Rectal smooth muscle tissue (tissue), 1 donor: ENCODE measurements around the gene CPLX4.

Experiments
- H3K27ac ChIP-seq: one replicate; pipeline ENCODE4 v1.7.0; 2013; ENCODE audit warnings: low read depth, low read length, inconsistent platforms
- H3K27me3 ChIP-seq: one replicate; pipeline ENCODE4 v1.7.0; 2013; ENCODE audit warnings: low read length; ENCODE audit not compliant: control insufficient read depth, insufficient read depth
- H3K36me3 ChIP-seq: one replicate; pipeline ENCODE4 v1.7.0; 2013; ENCODE audit warnings: low read length; ENCODE audit not compliant: control insufficient read depth, insufficient read depth
- H3K4me1 ChIP-seq: one replicate; pipeline ENCODE4 v1.7.0; 2013; ENCODE audit warnings: low read length; ENCODE audit not compliant: control insufficient read depth, insufficient read depth
- H3K4me3 ChIP-seq: one replicate; pipeline ENCODE4 v1.7.0; 2013; ENCODE audit warnings: low read length
- H3K9ac ChIP-seq: one replicate; pipeline ENCODE4 v1.7.0; 2013; ENCODE audit warnings: low read length

CPLX4 gene

DNA sequence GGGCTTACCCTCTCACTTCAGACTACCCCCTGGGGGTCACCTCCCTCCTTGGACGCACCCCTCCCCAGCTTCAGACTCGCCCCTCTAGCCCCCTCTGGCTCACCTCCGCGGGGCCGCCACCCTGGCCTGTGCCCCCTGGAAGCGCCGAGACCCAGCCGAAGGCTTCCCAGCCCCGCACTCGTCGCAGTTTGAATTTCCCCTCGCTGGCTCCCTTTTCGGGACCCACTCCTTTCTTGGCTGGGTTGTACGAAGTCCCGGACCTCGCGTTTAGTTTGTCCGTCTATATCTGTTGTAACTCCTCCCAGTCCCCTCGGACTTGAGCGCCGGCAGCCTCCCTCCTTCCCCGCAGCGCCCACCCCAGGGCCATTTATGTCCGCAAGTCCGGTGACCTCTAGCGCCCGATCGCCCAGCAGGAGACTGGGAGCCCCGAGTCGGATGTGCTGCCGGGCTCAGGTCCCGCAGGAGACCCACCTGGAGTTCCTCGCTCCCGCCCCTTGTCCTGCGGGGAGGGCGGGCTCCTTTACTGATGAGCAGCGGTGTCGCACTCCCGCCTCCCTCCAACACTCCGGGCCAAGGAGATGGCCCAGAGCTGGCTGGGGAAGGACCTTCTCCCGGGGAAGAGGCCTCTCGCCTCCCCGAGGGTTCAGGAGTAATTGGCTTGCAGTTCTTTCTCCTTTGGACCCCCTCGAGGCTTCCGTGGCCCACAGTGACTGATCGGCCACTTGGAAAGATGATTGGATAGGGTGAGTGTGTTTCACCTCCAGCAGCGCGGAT, 44.5 kb downstream of the CPLX4 start:
- Histone ChIP-seq H3K36me3 (no peaks in the 10 kb centered on the region), H3K9ac (no peak overlapping the region), H3K27me3 (peaks cover 48% of the 10 kb centered on the region), H3K4me1 (no peaks in the 10 kb centered on the region), H3K27ac (no peak overlapping the region), H3K4me3 (peak overlapping the region; percentile 45)

DNA sequence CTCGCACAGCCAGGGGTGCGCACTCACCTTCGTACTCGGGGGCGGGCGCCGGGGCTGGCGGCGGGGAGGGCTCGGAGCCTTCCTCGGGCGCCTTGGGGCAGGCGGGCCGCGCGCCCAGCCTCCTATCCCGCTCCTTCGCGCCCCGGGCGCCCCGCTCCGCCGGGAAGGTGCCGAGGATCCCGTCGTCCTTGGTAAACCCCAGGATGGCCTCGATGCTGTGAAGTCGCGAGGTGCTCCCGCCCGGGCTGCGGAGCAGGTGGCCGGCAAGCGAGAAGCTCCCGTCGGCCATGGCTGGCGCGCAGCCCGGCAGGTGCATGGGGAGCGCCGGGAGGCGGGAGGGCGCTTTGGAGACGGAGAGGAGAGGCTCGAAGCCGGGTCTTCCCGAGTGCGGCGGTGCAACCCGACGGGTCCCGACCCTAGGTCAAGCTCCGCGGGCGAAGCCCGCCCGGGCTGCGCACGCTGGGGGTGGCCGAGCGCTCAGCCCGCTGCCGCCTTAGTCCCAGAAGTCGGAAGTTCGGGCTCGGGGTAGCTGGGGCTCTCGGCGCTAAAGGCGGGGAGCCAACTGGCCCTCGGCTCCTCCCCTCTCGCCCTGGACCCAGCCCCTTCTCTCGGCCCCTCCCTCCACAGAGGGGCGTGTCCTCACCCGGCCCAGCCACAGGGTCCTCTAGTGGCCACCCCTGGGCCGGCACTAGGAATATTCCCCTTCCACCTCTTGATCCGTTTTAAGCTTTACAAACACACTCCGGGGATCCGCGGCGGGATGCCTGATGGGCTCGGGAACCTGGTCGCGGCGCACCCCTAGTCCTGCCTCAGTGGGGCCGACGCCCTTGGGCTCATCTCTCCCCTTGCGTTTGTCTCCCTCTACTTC, 45.3 kb downstream of the CPLX4 start, which contains the start of gene RAX:
Gene RAX (minus strand): TSS at position 564 of the 868 bp plus-strand sequence. CDS start 248 bp downstream, at position 316.
- Histone ChIP-seq H3K4me1 (no peaks in the 10 kb centered on the region), H3K27me3 (peaks cover 54% of the 10 kb centered on the region), H3K4me3 (peak within 1 kb of the TSS; percentile 45), H3K9ac (no peak within 1 kb of the TSS), H3K36me3 (no peaks in the 10 kb centered on the region), H3K27ac (no peak within 1 kb of the TSS)

DNA sequence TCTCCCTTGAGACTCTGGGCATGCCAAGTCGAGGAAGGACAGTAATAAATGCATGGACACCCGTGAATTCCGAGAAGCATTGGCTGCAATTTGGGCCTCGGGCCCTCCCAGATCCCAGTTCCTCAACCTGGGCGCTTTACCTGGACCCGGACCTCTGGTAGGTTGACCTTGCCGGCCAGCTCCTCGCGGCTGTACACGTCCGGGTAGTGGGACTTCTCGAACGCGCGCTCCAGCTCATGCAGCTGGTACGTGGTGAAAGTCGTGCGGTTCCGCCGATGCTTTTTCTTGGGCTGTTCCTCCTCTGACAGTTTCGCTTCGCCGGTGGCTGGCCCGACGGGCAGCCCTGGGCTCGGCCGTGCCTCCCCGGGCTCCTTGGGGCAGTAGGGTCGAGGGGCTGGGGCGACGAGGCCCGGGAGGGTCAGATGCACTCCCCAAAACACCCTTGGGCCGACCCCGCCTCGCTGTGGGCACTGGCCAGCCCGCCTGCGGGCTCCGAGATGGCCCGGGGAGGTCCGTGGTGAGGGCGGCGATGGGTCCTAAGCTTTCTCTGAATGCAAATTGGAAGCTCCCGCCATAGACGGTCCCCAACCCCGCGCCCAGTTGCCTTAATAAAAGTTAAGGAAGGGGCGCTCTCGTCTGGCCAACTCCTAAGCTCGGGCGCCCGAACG, 46.1 kb downstream of the CPLX4 start:
- H3K4me3 ChIP-seq = peak overlapping the region; percentile 41
- H3K9ac ChIP-seq = no peak overlapping the region
- no peaks in the 10 kb centered on the region for H3K36me3 ChIP-seq
- peaks cover 58% of the 10 kb centered on the region for H3K27me3 ChIP-seq
- no peak overlapping the region for H3K27ac ChIP-seq
- H3K4me1 ChIP-seq = no peaks in the 10 kb centered on the region

DNA sequence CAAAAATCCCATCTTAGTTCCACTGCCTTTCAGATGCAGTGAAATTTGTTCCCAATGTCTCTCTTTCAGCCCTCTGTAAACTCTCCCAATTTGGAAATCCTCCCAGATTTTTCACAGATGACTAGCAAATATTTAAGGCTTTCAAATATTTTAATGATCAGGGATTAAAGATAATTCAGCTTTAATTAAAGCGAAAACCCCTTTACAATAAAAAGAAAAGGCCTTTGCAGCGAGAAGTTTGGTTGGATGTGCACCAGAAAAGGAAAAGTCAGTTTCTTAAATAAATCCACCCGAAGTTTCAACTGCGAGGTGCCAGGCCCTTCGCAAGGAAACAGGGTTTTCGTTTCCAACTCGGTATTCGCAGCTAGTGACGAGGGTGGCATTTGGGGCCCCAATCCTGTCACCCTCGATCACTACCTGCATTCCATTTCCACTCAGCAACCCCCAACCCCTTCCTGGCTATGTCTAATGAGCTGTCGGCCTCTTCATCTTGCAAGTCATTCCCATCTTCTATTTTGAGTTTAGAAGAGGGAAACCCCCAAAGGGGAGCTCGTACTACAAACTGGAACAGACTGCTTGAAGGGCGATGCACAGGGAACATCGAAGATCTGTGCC, 46.7 kb downstream of the CPLX4 start:
- Histone ChIP-seq H3K4me3 (no peak overlapping the region), H3K4me1 (no peaks in the 10 kb centered on the region), H3K27ac (no peak overlapping the region), H3K9ac (no peak overlapping the region), H3K36me3 (no peaks in the 10 kb centered on the region), H3K27me3 (peaks cover 64% of the 10 kb centered on the region)

DNA sequence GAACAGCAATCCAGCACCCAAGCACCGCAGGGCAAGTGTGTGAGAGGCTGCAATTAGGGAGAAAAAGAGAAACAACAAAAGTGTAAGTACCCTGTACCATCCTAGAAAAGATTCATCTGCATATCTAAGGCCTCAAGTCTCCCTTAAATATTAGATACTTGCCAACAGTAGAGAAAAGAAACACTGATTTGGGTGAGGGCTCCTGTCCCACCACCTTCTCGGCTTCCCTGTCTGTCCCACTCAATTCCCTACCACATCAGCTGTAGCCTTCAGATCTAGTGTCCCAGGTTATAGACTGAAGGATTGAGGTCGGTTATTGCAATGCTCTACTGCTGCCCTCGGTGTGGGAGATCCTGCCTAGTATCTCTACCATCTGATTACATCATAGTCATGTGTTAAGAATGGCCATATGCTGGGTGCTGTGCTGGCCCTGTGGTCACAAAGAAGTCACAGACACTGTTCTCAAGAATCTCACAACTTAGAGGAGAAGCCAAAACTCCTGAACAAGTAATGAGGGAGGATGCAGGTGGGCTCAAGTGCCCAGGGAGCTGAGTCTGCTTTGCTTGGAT, 47.7 kb downstream of the CPLX4 start:
- Histone ChIP-seq H3K9ac (no peak overlapping the region), H3K27ac (no peak overlapping the region), H3K4me3 (no peak overlapping the region), H3K36me3 (no peaks in the 10 kb centered on the region), H3K4me1 (no peaks in the 10 kb centered on the region), H3K27me3 (peaks cover 65% of the 10 kb centered on the region)

DNA sequence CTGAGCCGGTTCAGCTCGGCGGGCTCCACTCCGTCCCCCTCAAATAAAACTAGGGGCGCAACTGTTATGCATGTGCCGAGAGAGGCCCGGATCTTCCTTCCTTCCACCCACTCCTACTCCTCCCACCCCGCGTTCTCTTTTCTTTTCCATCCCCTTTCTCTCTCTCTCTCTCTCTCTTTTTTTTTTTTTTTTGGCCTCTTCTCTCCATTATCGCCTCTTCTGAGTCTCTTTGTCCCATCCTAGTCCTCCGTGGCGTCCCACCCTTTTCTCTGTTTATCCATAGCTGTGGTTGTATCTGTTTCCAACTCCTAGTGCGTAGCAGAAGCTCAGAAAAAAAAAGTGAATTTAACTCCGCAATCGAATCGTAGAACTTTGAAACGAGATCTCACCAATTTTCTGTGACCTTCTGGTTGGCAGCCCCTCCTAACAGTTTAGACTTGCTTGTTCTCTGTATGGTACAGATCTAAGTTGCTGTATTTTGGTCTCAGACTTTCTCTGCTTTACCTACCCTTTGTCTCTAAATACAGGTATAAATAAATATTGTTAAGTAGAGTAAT, 48.8 kb downstream of the CPLX4 start:
- no peaks in the 10 kb centered on the region for H3K4me1 ChIP-seq
- H3K27me3 ChIP-seq = peaks cover 68% of the 10 kb centered on the region
- H3K4me3 ChIP-seq = peak overlapping the region; percentile 24
- H3K36me3 ChIP-seq = no peaks in the 10 kb centered on the region
- H3K9ac ChIP-seq = no peak overlapping the region
- H3K27ac ChIP-seq = no peak overlapping the region

DNA sequence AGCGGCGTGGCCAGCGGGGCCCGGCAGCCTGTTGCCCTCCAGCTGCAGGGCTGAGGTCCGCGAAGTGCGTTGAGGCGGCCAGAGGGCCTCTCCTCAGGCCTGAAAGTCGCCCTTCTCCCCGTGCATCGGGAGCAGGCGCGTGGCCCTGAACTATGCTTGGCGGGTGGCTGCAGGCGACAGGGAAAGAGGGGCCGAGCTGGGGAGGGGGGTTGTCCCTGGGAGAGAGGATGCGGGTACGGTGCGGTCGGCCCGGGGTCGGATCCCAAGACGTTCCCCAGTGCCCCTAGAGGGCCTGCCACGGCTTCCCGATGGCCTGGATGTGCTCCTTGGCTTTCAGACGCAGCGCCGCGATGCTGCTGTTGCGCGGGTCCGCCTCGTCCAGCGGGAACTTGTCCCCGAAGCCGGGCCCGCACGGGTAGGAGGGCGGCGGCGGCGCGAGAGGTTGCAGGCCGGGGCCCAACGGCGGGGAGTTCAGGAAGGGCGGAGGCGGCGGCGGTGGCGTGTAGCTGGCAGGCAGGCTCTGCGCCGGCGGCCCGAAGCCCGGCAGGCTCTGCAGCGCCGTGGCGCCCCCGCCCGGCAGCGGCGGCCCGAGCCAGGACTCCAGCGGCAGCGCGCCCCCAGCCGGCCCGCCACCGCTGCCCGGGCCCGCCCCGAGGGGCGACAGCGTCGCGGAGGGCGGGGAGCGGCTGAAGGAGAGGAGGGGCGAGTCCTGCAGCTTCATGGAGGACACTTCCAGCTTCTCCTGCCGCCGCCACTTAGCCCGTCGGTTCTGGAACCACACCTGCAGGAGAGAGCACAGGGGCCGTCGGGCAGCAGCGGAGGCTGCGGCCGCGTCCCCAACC, 49.5 kb downstream of the CPLX4 start:
- H3K9ac ChIP-seq = no peak overlapping the region
- peaks cover 67% of the 10 kb centered on the region for H3K27me3 ChIP-seq
- no peaks in the 10 kb centered on the region for H3K36me3 ChIP-seq
- no peak overlapping the region for H3K27ac ChIP-seq
- peak overlapping the region; percentile 24 for H3K4me3 ChIP-seq
- H3K4me1 ChIP-seq = no peaks in the 10 kb centered on the region

DNA sequence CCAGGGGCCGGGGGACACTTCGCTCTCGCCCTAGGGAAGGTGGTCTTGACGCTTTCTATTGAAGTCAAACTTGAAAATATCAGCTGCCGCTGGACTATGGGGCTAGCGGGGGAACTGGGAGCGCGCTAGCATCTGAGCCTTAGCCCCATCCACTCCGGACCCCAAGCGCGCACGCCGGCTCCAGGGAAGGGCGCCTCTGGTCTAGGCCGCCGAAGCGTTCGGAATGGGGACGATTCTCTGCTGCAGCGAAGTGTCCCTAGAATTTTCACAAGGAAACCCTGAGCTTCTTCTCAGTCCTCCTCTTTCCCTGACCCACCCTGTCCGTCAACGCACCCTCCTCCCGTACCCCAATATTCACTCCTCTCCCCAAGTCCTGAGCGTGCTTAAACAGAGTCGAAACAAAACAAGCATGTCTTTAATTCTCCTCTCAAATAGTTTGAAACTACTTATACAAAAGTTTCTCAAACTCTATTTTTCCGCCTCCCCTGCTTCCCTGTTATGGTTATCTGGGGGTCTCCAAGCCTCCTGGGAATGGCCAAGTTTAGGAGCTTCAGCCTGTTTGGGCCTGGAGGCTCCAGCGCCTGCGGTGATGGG, 50.2 kb downstream of the CPLX4 start:
- Histone ChIP-seq H3K4me1 (no peaks in the 10 kb centered on the region), H3K4me3 (no peak overlapping the region), H3K27me3 (peaks cover 60% of the 10 kb centered on the region)

DNA sequence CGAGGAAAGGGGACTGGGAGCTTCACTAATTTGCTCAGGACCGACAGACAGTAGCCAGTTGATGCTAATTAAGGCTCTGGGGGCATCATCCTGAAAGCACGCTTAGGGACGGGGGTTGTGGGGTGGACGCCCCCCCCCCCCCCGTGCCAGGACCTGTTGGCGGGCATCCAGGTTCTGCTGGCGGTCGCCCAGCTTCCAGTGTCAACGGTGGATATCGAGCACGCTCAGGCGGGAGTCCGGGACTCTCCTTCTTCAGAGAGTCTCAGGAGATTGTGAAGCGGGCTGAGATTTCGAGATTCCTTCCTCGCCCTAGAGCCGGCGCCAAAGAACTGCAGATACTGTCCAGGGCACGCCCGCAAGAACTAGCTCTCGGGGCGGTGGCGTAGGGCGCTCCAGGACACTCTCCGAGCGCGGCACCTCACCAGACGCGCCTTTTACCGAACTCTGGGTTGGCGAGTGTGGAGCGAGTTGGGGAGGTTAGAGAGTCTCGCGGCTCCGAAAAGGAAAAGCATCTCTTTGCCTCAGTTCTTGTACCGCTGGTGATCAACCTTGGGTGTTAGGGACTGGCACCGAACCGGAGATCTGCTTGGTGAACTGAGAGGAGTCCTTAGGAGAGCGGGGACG, 50.8 kb downstream of the CPLX4 start:
- Histone ChIP-seq H3K4me3 (no peak overlapping the region), H3K27ac (no peak overlapping the region), H3K27me3 (peaks cover 57% of the 10 kb centered on the region), H3K9ac (no peak overlapping the region), H3K4me1 (no peaks in the 10 kb centered on the region), H3K36me3 (no peaks in the 10 kb centered on the region)

More for the DNA sequence above, 50.2 kb downstream of the CPLX4 start:
- no peak overlapping the region for H3K27ac ChIP-seq
- no peak overlapping the region for H3K9ac ChIP-seq
- no peaks in the 10 kb centered on the region for H3K36me3 ChIP-seq

DNA sequence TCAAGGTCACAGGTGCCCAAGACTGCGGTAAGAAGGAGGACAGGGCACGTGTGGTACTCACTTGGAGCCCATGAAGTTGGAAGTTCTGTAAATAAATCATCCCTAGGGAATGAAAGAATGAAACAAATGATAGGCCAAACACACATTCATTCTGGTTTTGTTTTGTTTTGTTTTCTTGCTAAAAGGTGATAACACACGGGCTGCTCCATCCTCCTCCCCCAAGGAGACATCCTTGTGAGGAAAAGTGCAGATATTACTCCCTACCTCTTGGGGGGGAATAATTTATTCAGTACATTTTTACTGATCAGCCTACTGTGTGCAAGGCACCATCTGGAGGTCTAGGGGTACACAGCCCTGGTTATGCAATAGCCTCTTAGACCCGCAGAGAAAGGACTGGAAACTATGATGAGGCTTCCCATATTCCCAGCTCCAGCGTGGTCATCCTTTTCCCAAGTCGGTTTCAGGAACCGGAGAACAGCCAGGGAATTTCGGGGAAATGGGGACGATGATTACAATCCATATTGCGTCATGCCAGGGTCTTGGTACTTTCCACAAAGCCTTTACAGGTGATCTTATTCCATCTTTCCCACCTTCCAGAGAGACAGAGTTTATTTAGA, 51.5 kb downstream of the CPLX4 start:
- no peaks in the 10 kb centered on the region for H3K4me1 ChIP-seq
- H3K27ac ChIP-seq = no peak overlapping the region
- H3K27me3 ChIP-seq = peaks cover 53% of the 10 kb centered on the region
- no peak overlapping the region for H3K4me3 ChIP-seq
- H3K9ac ChIP-seq = no peak overlapping the region
- H3K36me3 ChIP-seq = no peaks in the 10 kb centered on the region
